HG03280 (cell line): Measurements from ENCODE around the gene ACCS.
A peak's percentile ranks its signal among the peaks of the same experiment; 100 is the strongest.

Experiments used
- ATAC-seq: cut with Tn5 transposase; IDR thresholded peaks from one replicate; pipeline ENCODE4 v1.9.1; 2021; ENCODE audit warnings: mild to moderate bottlenecking, moderate library complexity; ENCODE audit not compliant: unreplicated experiment

ACCS gene

GRCh38 chr11:44065841-44066731 lies at the start of gene ACCS:
ACCS (plus strand) TSS chr11:44066270; CDS start chr11:44067628, 1,358 bp downstream.
- peak; percentile 97 for ATAC-seq

- ATAC-seq = no peak
Measured at GRCh38 chr11:44016546-44017442, 49.3 kb upstream of the ACCS start.

GRCh38 chr11:44017443-44018126 lies 48.5 kb upstream of the ACCS start:
- no peak for ATAC-seq

- no peak for ATAC-seq
Measured at GRCh38 chr11:44018127-44018521, 47.9 kb upstream of the ACCS start.

- ATAC-seq = no peak
Measured at GRCh38 chr11:44018829-44019228, 47.2 kb upstream of the ACCS start.

- ATAC-seq = no peak
Measured at GRCh38 chr11:44024977-44025376, 41.1 kb upstream of the ACCS start.

GRCh38 chr11:44025727-44026126 lies 40.3 kb upstream of the ACCS start:
- no peak for ATAC-seq

GRCh38 chr11:44028401-44028800 lies 37.7 kb upstream of the ACCS start:
- ATAC-seq = no peak

- ATAC-seq = no peak
Measured at GRCh38 chr11:44028816-44029506, 37.1 kb upstream of the ACCS start.

- no peak for ATAC-seq
Measured at GRCh38 chr11:44029507-44029845, 36.6 kb upstream of the ACCS start.

- no peak for ATAC-seq
Measured at GRCh38 chr11:44029977-44030911, 35.8 kb upstream of the ACCS start.

- ATAC-seq = no peak
Measured at GRCh38 chr11:44030996-44031395, 35.1 kb upstream of the ACCS start.

- no peak for ATAC-seq
Measured at GRCh38 chr11:44031549-44031948, 34.5 kb upstream of the ACCS start.

- no peak for ATAC-seq
Measured at GRCh38 chr11:44032299-44033085, 33.6 kb upstream of the ACCS start.

GRCh38 chr11:44033411-44033850 lies 32.6 kb upstream of the ACCS start:
- ATAC-seq = no peak

GRCh38 chr11:44033856-44034255 lies 32.2 kb upstream of the ACCS start:
- ATAC-seq = no peak

GRCh38 chr11:44034639-44035038 lies 31.4 kb upstream of the ACCS start:
- ATAC-seq = no peak

GRCh38 chr11:44036811-44037657 lies 29.0 kb upstream of the ACCS start:
- peak; percentile 65 for ATAC-seq
